HG02798 (cell line): Measurements from ENCODE around the gene KDM6B.

Experiments used
- ATAC-seq: cut with Tn5 transposase; IDR thresholded peaks from one replicate; pipeline ENCODE4 v1.9.1; 2021; ENCODE audit warnings: mild to moderate bottlenecking; ENCODE audit not compliant: unreplicated experiment, poor library complexity

Gene KDM6B

GRCh38 chr17:7873051-7873450 lies 39.0 kb downstream of the KDM6B start:
- ATAC-seq = no peak

- ATAC-seq = no peak
These were observed 41.9 kb downstream of the KDM6B start for GRCh38 chr17:7875804-7876370.

GRCh38 chr17:7878234-7878633 lies 44.2 kb downstream of the KDM6B start:
- ATAC-seq = no peak

GRCh38 chr17:7880076-7880868 lies 46.3 kb downstream of the KDM6B start:
- no peak for ATAC-seq

- ATAC-seq = no peak
These were observed 47.4 kb downstream of the KDM6B start for GRCh38 chr17:7881276-7882054.

GRCh38 chr17:7882068-7882467 lies 48.1 kb downstream of the KDM6B start:
- ATAC-seq = no peak

GRCh38 chr17:7882629-7883028 lies 48.6 kb downstream of the KDM6B start:
- no peak for ATAC-seq
